ENCODE measurements around the gene FRAT2. TPM values are rescaled to one million over a fixed set of nuclear protein-coding genes. Genes with fewer than 3 reads are reported as not detected.

Gene FRAT2
- polyA plus RNA-seq, 3 donors: 29.4 to 62.4 (median 37.9) TPM

DNA sequence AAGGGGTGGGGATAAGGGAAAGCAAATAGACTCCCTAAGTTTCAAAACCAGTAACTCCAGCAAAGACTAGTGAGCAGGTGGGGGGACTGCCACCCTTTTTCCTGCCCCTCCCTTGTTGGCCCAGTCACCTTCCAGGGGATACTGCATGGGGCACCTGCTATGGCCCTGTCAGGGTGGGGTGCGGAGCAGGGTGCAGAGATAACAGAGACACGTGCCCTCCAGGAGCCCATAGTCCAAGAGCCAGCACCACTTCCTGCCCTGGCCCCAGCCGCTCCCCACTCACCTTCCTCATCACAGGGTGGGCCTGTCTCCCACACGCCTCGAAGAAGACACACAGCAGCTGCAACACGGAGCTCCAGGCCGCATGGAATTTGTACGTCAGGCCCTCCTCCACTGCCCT is 46.0 kb upstream of the FRAT2 start:
- Mint-ChIP-seq H3K4me3 (no peak overlapping the region), H3K4me1 (peaks cover 8% of the 10 kb centered on the region), H3K27ac (no peak overlapping the region), H3K36me3 (peaks cover 79 to 95% of the 10 kb centered on the region in 2 donors), H3K9me3 (peaks cover 4 to 14% (median 9%) of the 10 kb centered on the region in 7 donors), H3K27me3 (ENCODE audit: low read depth in 3 of 3) (peaks cover 0 to 3% (median 0%) of the 10 kb centered on the region in 3 donors)
- Histone ChIP-seq H2AFZ (ENCODE audit: insufficient read depth, low read depth, low read length, poor library complexity, severe bottlenecking) (no peak overlapping the region), H3K79me2 (ENCODE audit: insufficient read depth, low read length) (peaks cover 4% of the 10 kb centered on the region), H3K4me1 (ENCODE audit: control insufficient read depth in 1 of 2, insufficient read depth in 2 of 2, low read length in 2 of 2) (peaks cover 17 to 19% of the 10 kb centered on the region in 2 donors), H3K9me3 (replicated peaks in 1 of 2; ENCODE audit: control insufficient read depth in 1 of 2, insufficient read depth in 1 of 2, low read length in 2 of 2) (peaks cover 0 to 9% of the 10 kb centered on the region in 2 donors), H3K4me2 (replicated peaks; ENCODE audit: extremely low read depth, low read length, poor library complexity, severe bottlenecking) (no peak overlapping the region), H4K20me1 (ENCODE audit: insufficient read depth, low read length) (peaks cover 10% of the 10 kb centered on the region), H3K27me3 (ENCODE audit: control insufficient read depth in 2 of 2, insufficient read depth in 2 of 2, low read length in 2 of 2) (no peaks in the 10 kb centered on the region), H3K36me3 (replicated peaks in 1 of 2; ENCODE audit: control insufficient read depth in 1 of 2, insufficient read depth in 2 of 2, low read length in 2 of 2) (peaks cover 71 to 89% of the 10 kb centered on the region in 2 donors), H3K4me3 (replicated peaks in 1 of 3; ENCODE audit: low read depth in 2 of 3, low read length in 3 of 3) (no peak overlapping the region), H3K9ac (ENCODE audit: insufficient read depth, low read length, poor library complexity, severe bottlenecking) (no peak overlapping the region), H3K27ac (ENCODE audit: low read depth in 1 of 2, low read length in 2 of 2) (peak overlapping the region in 1 of 2 donors; percentile 9)
- WGBS (ENCODE audit: insufficient coverage): 95% methylated on average over 6 of the region's 8 CpGs
- intact Hi-C loops (cut with micrococcal nuclease): loop anchor here in 1 of 2 donors (2.0 kb wide), 1 partner anchor 14 kb away; no protein-coding TSS in a partner anchor
- TF ChIP-seq, protein P1, sequence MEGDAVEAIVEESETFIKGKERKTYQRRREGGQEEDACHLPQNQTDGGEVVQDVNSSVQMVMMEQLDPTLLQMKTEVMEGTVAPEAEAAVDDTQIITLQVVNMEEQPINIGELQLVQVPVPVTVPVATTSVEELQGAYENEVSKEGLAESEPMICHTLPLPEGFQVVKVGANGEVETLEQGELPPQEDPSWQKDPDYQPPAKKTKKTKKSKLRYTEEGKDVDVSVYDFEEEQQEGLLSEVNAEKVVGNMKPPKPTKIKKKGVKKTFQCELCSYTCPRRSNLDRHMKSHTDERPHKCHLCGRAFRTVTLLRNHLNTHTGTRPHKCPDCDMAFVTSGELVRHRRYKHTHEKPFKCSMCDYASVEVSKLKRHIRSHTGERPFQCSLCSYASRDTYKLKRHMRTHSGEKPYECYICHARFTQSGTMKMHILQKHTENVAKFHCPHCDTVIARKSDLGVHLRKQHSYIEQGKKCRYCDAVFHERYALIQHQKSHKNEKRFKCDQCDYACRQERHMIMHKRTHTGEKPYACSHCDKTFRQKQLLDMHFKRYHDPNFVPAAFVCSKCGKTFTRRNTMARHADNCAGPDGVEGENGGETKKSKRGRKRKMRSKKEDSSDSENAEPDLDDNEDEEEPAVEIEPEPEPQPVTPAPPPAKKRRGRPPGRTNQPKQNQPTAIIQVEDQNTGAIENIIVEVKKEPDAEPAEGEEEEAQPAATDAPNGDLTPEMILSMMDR (IDR thresholded peaks at IDR 0.05): no peak
- no peak for DNase-seq

DNA sequence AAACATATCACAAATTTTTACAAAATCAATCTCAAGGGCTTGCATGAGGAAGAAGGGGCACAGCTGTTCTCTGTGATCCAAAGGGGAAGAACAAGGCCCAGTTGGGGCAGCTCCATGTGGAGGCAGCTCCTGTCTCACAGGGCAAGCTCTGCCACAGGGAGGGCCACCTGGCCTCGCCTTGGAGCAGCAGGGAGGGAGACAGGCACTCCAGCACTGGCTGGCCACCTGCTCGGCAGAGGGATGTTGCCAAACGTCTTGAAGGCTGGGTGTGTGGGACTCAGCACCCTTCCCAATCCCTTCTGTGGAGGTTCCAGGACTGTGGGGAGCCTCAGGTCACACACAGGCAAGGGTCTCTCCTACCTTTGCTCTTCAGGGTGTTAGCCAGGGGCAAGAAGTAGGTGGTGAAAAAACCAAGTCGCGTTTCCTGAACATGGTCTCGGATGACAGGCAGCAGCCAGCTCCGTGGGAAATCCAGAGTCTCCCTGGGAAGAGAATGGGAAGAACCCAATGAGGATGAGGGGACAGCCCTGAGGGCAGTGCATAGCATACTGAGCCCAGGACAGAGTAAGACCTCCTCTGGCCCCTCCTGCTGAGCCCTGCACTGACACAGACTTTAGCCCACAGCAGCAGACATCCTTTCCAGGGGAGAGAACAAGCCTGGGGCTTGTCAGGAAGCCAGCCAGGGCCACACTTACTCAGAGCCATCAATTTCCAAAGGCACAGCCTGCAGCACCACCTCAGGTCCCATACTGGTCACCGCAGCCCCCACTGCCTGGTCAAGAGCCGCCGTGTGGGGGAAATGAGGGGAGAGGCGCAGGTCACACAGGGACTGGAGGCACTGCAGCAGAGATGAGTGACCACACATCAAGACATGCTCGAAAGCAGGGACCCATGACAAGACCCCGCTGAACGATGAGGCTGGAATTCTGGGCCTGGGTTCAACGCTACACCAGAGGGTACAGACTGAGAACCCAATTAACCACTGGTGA is 44.7 kb upstream of the FRAT2 start:
- Mint-ChIP-seq H3K4me3 (no peak overlapping the region), H3K4me1 (peaks cover 17% of the 10 kb centered on the region), H3K27me3 (ENCODE audit: low read depth in 3 of 3) (peaks cover 0 to 3% (median 0%) of the 10 kb centered on the region in 3 donors), H3K9me3 (peaks cover 4 to 14% (median 9%) of the 10 kb centered on the region in 7 donors), H3K36me3 (peaks cover 69 to 87% of the 10 kb centered on the region in 2 donors), H3K27ac (peak overlapping the region in 5 of 7 donors; percentile 2 to 66 (median 26))
- H3K27me3 ChIP-seq (ENCODE audit: control insufficient read depth in 2 of 2, insufficient read depth in 2 of 2, low read length in 2 of 2): no peaks in the 10 kb centered on the region
- H2AFZ ChIP-seq (ENCODE audit: insufficient read depth, low read depth, low read length, poor library complexity, severe bottlenecking): no peak overlapping the region
- TF ChIP-seq, protein P1 (IDR thresholded peaks at IDR 0.05): no peak
- H3K36me3 ChIP-seq (replicated peaks in 1 of 2; ENCODE audit: control insufficient read depth in 1 of 2, insufficient read depth in 2 of 2, low read length in 2 of 2): peaks cover 58 to 76% of the 10 kb centered on the region in 2 donors
- WGBS (ENCODE audit: insufficient coverage): 92% methylated on average over 8 of the region's 15 CpGs
- H3K79me2 ChIP-seq (ENCODE audit: insufficient read depth, low read length): peaks cover 11% of the 10 kb centered on the region
- H3K27ac ChIP-seq (ENCODE audit: low read depth in 1 of 2, low read length in 2 of 2): peak overlapping the region in 1 of 2 donors; percentile 5
- no peak overlapping the region for H3K9ac ChIP-seq (ENCODE audit: insufficient read depth, low read length, poor library complexity, severe bottlenecking)
- H4K20me1 ChIP-seq (ENCODE audit: insufficient read depth, low read length): peaks cover 5% of the 10 kb centered on the region
- intact Hi-C loops (cut with micrococcal nuclease): no loop called here
- no peak overlapping the region for H3K4me2 ChIP-seq (replicated peaks; ENCODE audit: extremely low read depth, low read length, poor library complexity, severe bottlenecking)
- DNase-seq: peak in 1 of 3 donors; percentile 3
- H3K4me3 ChIP-seq (replicated peaks in 1 of 3; ENCODE audit: low read depth in 2 of 3, low read length in 3 of 3): no peak overlapping the region
- peaks cover 0 to 9% of the 10 kb centered on the region in 2 donors for H3K9me3 ChIP-seq (replicated peaks in 1 of 2; ENCODE audit: control insufficient read depth in 1 of 2, insufficient read depth in 1 of 2, low read length in 2 of 2)
- peaks cover 27 to 32% of the 10 kb centered on the region in 2 donors for H3K4me1 ChIP-seq (ENCODE audit: control insufficient read depth in 1 of 2, insufficient read depth in 2 of 2, low read length in 2 of 2)
